Measurements from ENCODE around the gene LOXL1.

DNA sequence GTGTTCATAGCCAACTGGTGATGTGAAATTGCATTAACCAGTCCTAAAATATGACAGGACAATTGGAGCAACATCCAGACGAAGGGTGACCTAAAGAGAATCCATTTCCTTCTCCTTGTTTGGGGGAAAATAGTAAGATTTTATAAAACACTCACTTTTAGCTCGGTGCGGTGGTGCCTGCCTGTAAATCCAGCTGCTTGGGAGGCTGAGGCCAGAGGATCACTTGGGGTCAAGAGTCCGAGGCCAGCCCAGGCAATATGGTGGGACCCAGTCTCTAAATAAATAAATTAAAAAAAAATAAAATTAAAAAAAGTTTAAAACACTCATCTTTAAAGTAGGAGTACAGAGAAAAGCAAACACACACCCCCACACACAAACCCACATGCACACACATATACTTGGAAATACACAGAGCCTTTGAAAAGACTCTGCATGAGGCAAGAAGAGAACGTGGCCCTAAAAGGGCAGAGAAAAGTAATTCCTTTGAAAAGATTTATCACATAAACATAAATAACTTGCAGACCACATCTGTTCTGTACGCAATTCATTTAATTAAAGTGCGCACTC lies 14.1 kb upstream of the LOXL1 start:
- TF ChIP-seq, protein P1, sequence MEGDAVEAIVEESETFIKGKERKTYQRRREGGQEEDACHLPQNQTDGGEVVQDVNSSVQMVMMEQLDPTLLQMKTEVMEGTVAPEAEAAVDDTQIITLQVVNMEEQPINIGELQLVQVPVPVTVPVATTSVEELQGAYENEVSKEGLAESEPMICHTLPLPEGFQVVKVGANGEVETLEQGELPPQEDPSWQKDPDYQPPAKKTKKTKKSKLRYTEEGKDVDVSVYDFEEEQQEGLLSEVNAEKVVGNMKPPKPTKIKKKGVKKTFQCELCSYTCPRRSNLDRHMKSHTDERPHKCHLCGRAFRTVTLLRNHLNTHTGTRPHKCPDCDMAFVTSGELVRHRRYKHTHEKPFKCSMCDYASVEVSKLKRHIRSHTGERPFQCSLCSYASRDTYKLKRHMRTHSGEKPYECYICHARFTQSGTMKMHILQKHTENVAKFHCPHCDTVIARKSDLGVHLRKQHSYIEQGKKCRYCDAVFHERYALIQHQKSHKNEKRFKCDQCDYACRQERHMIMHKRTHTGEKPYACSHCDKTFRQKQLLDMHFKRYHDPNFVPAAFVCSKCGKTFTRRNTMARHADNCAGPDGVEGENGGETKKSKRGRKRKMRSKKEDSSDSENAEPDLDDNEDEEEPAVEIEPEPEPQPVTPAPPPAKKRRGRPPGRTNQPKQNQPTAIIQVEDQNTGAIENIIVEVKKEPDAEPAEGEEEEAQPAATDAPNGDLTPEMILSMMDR (IDR thresholded peaks at IDR 0.05) = no peak
- TF ChIP-seq POLR2A (IDR thresholded peaks at IDR 0.05) (no peak), POLR2AphosphoS5 (IDR thresholded peaks at IDR 0.05; ENCODE audit: insufficient read depth in 1 of 2, low read depth in 1 of 2) (no peak)

Measured in vagina (tissue), 2 donors.